ENCODE results near the gene CRYBA4.

The CRYBA4 gene

DNA sequence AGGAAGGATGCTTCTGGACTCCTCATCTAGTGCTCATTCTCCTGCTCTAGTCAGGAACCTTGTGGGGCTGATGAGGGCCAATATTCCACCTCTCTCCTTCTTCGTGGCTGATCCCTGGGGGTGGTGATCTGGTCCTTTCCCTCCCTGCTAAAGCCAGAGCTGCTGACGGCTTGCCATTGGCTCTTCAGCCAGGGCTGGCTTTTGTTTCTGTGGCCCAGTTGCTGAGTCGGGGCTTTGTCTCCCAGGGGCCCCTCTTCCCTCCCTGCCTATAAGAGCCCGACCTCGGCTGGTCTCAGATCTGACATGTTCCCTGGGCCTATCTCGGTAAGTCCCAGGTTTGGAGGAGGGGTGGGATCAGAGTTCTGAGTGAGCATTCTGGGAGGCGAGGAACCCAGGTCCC is at the start of gene CRYBA4:
Gene CRYBA4, plus strand, starts transcription at position 301 of the 400 bp plus-strand sequence. CDS start 634 bp downstream, outside the sequence.
- DNase-seq = no peak

DNA sequence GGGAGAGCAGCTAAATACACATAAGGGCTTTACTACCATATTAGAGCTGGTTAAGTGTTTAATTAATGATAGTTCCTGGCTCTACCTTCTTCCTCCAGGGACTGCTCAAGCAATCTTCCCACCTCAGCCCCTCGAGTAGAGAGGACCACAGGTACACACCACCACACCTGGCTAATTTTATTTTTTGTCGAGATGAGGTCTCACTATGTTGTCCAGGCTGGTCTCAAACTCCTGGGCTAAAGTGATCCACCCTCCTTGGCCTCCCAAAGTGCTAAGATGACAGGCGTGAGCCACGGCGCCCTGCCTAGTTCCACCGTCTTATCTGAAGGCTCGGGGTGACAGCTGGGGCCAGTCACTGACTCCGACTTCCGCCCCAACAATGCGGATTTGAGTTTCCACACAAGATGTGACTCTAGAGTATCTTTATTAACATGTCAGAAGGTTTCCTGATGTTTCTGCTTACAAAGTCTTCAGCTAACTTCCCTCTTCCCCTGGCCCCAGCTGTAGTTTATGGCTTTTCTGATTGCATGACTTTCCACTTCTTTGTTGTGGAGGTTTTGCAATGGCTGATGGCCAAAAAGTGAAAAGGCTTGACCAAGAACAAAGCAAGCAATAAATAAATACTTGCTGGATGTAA is 48.6 kb upstream of the CRYBA4 start:
- no peak for DNase-seq

DNA sequence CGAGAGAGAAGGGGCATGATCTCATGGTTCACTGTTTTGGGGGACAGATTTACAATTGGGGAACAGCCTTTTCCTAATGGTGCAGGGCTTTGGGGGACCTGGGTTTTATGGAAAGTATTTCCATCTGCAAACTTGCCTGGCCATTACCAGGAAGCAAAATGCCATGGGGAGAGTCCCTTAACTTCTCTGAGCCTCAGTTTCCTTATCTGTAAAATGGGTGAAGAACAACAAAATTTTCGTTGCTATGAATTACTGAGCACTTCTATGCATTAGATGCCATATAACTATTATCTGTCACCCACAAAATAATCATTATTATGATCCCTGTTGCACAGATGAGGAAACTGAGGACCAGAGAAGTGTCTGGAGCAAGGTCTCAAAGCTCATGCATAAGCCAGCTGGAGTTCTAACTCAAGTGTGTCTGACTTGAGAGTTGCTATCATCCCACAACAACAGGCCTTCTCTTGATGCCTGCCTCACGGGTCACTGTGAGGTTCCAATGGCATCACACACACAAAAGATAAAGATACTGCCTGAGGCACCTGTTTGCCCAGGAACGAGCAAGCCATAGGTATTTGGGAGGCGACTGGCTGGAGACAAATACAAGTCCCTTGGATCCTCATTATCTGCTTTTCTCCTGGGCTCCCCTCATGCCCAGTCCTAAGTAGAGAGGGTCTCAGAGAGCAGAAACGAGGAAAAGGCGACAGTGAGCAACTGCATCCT is 47.6 kb upstream of the CRYBA4 start:
- no peak for DNase-seq

DNA sequence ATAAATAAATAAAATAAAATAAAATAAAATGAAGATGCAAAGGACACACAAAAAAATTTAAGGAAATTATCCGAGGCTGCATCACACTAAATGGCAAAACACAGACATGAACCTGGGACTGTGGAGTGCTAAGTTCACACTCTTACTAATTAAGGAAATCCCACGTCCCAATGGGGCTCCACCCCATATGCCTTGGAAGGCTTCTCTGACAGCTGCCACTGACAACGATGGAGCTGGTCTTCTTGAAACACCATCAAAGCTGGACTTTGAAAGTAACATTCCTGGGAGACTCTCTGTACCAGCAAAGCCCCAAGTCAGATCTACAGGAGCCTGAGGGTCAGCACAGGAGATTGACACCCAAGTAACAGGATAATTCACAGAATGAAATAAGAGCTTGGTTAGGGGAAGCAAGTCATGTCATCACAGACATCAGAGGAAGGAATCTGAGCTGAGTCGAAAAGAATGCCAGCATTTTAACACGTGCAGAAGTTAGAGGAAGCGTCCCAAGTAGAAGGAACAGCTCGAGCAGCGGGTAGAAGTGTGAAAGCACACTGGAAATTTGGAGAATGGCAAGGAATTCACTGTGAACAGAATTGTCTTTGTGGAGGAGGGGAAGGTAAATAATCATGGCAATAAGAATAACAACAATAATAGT is 45.6 kb upstream of the CRYBA4 start:
- no peak for DNase-seq

DNA sequence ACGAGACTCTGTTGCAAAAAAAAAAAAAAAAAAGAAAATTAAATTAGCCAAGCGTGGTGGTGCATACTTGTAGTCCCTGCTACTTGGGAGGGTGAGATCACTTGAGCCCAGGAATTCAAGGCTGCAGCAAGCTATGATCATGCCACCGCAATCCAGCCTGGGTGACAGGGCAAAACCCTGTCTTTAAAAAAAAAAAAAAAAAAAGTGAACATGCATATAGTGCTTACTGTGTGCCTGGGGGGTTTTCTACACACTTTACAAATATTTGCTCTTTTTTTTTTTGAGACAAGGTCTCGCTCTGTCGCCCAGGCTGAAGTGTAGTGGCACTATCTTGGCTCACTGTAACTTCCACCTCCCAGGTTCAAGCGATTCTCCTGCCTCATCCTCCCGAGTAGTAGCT is 44.7 kb upstream of the CRYBA4 start:
- no peak for DNase-seq

DNA sequence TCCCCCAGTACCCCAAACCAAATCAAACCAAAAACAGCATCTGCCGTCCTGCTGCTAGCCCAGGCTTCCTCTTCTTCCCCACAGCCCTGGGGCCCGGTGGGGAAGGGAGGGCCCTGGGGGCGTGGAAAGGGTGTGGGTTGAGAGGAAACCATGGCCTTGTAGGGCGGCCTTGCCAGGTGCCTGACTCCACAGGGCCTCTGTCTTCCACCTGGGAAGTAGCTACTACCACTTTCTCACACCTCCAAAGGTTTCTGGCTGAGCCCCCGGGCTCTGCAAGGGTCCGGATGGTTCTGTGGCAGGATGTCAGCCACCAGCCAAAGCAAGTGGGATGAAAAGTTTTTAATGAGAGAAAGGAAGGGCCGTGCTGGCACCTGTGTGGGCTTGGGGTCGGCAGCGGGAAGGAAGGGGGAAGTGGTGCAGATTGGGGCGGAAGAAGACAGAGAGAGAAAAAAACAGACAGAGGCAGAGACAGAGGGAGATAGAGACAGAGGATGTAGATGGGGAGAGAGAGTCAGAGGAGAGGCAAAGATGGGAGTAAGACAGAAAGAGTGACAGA is 42.4 kb upstream of the CRYBA4 start:
- DNase-seq = no peak

DNA sequence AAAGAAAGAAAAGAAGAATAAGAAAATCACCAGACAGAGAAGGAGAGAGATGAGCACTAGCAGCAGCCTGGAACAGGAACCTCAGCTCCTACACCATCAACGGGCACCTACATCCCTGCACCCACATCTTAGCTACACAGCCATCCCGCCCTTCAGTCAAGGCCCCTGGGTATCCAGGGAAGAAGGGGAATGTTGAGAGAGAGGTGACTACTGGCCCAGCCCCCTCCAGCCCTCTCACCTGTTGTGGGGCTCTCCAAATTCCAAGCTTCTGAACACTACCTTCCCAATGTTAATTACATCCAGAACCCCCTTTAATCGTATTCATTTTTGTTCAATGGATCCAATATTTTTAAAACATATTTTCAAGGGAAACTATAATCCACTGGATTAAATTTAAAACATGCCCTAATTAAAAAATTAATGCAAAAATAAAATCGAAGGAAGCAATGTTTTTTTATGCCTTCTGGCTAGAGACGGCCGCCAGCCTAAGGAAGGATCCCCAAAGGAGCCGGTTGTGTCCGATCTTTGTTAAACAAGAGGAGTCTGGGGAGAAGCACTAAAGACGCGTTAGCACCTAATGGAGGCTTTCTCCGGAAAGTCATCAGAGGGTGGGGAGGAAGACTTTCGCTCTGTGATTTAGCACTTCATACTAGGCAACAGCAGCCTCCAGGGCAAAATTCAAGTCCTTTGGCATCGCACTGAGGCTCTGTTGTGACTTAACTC is 41.4 kb upstream of the CRYBA4 start:
- DNase-seq = no peak

DNA sequence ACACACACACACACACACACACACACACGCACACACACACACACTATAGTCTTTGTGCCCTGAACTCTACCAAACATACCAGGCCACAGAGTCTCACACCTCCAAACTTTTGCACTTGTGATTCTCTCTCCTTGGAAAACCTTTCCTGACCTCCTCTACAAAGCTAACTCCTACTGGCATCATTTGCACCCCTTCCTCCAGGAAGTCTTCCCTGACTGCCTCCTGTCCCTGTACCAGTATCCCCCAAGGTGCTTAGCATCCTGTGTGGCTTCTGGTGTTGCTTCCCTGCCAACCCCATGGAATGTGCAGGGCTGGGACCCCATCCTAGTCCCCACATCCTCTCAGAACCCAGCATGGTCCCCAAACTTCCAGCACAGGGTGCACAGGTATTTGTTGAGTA is 40.7 kb upstream of the CRYBA4 start:
- no peak for DNase-seq

DNA sequence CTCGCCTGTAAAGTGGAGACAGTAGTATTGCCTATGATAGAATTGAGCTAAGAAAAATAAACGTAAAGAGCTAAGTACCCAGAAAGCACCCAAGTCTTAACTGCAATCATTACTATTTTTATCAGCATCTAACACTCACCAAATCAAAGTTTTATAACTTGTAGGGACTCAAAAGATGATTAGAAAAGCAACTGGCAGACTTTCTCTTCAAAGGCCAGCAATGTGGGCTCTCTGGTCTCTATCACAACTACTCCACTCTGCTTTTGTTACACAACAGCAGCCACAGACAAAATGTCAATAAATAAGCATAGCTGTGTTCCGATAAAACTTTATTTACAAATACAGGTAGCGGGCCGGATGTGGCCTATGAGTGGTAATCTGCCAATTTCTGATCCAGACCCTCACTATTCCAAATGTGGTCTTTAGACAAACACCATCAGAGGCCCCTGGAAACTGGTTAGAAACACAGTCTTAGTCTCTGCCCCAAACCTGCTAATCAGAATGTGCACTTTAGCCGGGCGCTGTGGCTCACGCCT is 40.1 kb upstream of the CRYBA4 start:
- no peak for DNase-seq

DNA sequence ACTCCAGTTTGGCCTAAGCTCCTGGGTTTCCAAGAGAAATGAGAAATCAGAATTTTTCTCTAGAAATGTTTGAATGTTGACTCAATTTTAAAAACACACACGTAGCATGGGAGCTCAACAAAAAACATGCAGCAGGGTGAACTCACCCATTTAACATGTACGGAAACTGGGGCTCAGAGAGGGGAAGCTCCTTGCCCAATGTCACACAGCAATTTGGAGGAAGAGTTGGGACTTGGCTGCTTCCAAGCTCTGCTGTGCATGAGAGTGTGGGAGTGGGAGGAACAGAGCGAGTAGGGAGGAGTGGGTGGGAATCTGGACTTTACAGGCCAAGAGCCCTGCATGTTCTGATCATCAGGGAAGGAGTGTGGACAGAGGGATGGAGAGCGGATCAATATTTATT is 37.8 kb upstream of the CRYBA4 start:
- DNase-seq = no peak

DNA sequence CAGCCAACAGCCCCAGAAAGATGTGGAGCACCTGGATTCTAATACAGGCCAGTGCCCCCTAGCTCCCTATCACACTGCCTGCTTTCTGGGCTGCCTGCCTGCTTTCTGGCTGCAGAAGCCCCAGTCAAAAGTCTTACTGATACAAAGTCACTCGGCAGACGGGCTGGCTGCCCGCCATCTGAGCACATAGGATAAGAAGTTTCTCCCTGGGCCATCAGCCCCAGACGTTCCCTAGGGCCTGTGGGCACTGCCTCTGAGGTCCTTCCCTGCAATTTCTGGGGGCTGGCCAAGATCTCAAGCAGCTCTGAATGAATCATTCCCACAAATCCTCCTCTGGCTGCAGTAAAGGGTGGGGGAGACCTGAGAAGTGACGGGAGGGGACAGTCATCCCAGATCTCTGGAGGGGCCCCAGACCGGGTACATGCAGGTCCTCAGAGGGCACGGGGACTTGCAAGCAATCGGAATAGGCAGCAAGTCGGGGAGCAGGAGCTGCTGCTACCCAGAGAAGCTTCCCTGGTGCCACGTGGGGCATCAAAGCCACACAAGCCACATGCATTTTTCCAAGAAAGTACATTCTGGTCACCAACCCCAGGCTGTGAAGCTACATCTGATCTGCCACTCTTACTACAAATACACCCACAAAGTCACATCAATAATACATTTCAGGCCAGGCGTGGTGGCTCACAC is 36.5 kb upstream of the CRYBA4 start:
- DNase-seq = peak; percentile 74

DNA sequence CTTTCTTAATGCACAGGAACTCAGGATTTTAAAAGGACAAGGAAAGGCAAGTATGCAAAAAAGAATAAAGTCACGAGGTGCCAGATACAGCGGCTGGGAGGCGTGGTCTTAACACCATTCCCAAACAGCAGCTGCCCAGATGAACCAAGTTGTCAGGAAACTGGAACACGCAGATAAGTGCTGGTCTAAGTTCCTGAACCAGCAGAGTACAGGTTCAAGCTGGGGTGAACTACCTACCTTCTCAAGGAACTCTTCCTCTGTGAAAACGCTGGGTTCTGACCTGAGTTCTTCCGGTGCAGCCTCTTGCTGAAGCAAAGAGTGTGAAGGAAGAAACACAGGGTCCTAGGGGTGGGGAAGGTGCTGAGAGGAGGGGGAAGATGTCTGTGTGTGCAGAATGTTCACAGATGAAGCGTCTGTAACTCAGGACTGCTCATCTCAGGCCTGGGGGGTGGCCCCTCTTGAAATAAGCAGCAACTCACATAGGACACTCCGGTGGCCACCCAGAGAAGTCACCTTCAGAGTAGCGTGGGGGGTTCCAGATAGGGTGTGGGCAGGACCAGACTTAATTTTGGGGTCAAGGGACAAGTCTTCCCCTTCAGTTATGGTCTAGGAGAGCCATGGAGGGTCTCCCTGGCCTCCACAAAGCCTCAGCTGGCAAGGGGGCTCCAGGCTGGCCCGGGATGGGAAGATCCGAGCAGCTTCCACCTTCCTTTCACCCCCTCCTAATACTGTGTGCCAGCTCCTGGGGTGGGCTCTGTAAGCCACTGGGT is 35.0 kb upstream of the CRYBA4 start:
- DNase-seq = no peak

DNA sequence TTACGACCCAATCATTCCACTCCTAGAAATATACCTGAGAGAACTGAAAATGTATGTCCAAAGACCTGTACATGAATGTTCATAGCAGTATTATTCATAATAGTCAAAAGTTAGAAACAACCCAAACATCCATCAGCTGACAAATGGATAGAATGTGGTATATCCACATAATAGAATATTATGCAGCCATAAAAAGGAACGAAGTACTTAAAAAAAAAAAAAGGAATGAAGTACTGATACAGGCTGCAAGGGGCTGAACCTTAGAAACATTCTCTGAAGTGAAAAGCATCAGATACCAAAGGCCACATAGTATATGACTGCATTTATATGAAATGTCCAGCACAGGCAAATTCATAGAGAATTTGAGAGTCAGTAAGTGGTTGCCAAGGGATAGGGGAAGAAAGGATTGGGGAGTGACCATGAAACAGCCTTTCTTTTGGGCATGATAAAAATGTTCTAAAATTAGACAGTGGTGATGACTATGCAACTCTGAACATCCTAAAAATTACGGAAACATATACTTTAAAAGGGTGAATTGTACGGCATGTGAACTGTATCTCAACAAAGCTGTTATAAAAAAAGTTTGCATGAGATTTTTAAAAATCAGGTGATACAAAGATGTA is 33.7 kb upstream of the CRYBA4 start:
- DNase-seq = no peak

DNA sequence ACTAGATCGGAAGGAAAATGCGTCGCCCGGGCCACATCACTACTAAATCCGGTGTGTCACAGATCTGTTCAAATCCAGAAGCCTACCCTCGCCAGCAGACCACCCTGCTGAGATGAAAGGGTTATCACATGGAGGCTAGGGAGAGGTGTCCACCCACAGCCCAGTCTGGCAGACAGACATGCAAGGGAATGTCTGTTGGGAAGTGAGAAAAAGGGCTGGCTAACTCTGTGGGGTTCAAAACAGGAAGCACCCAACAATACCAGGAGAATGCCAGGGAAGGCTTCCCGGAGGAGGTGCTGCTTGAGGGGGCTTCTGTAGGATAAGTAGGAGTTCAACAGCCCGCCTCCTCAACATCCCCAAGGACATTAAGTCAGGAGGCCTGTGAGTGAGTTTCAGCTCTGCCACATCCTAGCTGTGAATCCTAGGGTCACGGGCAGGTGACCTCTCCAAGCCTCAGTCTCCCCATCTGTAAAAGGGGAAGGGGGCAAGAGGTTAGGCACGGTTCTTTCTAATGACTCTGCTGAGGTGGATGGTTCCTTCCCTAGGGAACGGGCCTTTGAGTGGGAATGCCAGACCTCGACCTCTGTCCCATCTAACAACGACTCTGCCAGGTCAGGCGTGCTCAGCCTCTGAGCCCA is 32.9 kb upstream of the CRYBA4 start:
- no peak for DNase-seq

DNA sequence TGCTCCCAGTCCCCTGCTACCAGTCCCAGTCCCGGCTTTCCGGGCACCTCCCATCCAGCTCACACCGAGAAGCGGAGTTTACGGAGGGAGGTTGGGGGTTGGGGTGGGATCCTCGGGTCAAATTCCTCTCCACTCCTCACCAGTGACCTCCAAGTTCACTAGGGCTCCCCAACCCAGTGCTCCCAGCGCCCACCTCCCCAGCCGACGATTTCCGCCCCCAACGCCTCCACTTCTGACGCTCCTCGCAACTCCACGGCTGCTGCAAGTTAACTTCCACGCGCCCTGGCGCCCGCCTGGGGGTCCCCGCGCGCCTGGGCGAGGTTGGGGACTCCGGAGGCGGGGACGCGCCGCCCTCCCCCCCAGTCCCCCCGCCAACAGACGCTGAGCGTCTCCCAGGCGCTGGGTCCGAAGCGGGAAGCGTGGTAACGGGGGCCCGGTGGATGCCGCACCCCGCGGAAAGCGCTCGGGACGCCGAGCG is 32.4 kb upstream of the CRYBA4 start:
- peak; percentile 23 for DNase-seq

DNA sequence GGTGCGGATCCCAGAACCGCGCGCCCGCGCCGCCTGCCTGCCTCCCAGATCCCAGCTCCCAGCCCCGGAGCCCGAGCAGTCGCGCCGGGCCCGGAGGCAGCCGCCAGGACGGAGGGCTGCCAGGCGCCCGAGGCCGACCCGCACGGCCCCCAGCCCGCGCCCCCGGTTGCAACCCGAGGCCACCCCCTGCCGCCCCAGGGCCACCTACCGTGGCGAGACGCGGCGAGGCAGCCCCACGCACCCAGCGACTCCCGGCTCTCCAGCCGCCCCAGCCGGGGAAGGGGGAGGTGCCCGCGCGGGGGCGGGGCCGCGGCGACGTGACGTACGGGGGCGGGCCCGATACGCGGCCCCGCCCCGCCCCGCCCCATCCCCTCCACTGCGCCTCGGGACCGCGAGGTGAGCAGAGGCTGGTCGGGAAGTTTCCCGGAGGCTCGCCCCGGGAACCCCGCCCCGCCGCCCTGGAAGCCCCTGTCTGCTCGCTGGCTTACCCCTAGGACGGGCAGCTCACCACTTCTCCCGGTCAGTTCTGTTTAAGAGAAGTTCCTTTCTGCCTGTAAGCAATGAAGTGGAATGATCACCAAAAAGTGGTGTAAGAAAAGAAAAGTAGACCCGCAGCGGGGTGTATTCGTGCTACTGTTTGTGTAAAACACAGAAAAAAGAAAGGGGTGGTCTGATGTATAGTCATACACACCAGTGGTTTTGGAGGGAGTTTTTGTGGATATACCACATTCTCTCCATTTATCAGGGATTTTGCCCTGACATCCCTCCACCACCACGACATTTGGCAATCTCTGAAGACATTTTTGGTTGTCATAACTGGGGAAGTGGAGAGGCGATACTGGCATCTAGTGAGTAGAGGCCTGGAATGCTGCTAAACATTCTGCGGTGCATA is 31.7 kb upstream of the CRYBA4 start, which contains the start of gene TPST2:
Gene TPST2, minus strand, starts transcription at position 288 of the 892 bp plus-strand sequence. CDS start 48,502 bp downstream, outside the sequence.
- peak; percentile 73 for DNase-seq

DNA sequence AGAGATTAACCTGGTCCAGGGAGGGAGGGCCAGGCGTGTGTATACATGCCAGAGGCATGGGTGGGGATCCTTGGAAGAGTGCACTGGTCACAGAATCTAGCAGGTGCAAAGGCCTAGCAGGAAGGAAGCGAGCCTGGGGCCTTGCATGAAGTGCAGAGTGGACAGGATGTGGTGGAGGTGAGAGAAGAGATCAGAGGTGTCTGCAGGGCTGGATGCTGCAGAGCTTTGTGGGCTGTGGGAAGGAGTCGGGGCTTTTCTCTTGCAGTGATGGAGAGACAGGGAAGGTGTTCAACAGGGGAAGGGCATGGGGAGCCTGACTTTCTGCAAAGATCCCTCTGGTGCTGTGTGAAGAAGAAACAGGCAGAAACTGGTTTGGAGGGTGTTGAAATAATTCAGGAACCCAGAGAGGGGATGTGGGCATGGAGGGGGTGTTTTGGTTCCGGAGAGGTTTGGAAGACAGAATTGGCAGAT is 29.3 kb upstream of the CRYBA4 start:
- no peak for DNase-seq

DNA sequence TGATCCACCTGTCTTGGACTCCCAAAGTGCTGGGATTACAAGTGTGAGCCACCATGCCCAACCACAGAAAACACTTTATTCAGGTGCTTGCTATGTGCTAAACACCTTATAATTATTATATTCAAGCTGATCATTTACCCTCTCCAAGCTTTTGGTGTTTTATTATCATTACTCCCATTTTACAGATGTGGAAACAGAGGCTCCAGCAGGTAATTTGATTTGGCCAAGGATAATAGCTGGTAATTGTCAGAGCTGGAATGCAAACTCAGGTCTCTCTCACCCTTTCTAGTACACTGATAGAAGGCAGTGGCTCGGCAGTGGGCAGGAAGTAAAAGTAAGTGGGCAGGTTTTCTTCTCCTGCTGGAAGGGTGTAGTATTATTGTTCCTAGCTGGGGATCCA is 28.0 kb upstream of the CRYBA4 start:
- no peak for DNase-seq

DNA sequence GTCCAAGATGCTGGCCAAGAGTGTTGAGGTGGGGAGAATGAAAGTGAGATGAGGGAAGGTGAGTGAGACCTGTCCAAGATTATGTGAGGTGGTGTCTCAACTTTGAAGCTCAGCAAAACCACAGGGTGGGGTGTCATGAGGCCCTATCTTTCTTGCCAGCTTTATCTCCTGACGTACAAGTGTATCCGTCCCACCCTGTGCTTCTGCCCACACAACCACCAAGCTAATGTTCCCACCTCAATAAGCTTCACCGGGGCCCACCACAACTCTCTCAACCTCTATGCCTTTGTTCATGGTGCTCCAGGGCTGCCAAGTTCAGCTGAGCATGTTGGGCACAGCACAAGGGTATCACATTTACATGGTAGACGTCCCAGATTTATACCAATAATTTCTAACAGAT is 24.7 kb upstream of the CRYBA4 start:
- no peak for DNase-seq

All from HCEC 1CT (cell line).